Glomerular endothelial cell (primary cell): ENCODE data around the gene FRMD4B. TPM values are rescaled to one million over a fixed set of nuclear protein-coding genes. Genes with fewer than 3 reads are reported as not detected.
"Not testable (repeated sequence)": the region's sequence is repeated elsewhere in the genome, so short reads cannot be mapped to it uniquely, and the experiment has no call there.

Experiments used
- DNase-seq: peaks from one replicate; pipeline ENCODE4 v3.0.0-alpha.2; 2011; ENCODE audit warnings: low read depth, low spot score; ENCODE audit errors: extremely low read depth
- total RNA-seq: library from RNA; depleted of rRNA; stranded (reverse); fragments of >200 nt; gene quantifications from 2 replicates; pipeline ENCODE4 v1.2.3, GENCODE V29; 2015

The FRMD4B gene
- total RNA-seq, 1 donor from 2014 or later, result 87.6 TPM

DNA sequence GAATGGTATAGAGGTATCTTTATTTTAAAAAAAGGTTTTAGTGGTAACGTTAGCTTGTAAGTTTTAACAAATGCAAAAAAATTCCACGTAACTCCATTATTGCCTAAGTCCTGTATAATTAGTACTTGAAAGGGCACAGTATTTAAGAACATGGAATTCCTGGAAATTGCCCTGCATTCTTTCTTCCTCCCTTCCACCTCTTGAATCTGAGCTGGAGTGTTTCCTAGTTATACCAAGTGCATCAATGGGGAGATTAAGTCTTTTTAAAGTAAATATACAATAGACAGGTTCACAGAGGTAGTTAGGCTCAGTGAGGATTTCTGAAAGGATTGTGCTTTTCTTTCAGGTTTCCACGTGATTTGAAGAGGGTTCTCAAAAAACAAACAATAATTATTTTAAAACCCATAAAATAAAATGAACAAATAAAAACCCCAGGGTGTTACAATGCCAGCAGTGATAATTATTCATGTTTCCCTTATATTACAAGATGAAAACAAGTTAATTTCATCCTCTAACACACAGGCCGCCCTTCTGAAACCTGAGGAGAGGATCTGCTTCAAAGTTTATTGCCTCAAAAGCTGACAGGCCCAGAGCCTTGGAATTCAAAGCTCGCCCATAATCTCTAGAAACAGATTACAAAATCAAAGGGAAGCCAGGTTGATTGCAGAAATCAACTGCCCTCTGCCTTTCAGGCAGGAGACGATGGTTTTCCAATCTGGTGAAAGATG lies 134.6 kb downstream of the FRMD4B start:
- DNase-seq, result no peak

GRCh38 chr3:69250014-69250413 lies 135.9 kb downstream of the FRMD4B start:
- DNase-seq, result no peak

- DNase-seq, result no peak
Measured at GRCh38 chr3:69249001-69249400, 136.9 kb downstream of the FRMD4B start.

DNA sequence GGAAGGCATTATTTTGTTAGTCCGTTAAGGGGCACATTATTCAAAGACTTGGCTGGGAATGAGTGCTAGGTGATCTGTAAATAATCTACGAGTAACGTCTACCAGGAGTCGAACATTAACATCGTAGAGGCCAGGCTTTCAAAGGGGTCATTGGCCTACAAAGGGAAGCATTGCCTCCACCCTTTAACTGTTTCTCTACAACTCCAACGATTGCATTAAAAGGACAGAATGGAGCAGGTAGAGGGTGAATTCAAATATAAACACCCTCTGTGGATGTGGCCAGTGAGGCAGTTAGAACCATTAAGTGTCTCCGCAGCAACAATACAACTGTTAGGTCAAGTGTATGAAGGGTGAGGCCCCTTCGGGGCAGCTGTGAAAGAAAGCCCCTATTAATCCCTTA lies 137.5 kb downstream of the FRMD4B start:
- DNase-seq, result no peak

DNA sequence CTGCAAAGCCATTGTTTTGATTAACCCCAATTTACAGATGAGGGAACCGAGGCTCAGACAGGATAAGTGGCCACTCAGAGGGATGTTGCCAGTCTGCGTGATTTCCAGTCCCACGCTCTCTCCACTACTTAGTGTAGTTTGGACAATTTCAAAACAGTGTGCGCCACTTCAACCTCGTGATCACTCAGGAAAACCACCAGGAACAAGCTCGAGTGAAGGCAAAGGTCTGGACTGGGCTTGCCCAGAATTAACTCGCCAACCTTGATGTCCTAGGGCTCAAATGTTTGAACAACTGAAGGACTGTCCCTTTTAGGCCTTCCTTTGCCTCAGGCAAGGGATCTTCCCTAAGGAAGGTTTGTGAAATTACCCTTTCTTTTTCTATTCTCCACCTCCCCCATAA lies 139.3 kb downstream of the FRMD4B start:
- DNase-seq, result no peak

- DNase-seq, result no peak
Measured at GRCh38 chr3:69244039-69244438, 141.8 kb downstream of the FRMD4B start.

DNA sequence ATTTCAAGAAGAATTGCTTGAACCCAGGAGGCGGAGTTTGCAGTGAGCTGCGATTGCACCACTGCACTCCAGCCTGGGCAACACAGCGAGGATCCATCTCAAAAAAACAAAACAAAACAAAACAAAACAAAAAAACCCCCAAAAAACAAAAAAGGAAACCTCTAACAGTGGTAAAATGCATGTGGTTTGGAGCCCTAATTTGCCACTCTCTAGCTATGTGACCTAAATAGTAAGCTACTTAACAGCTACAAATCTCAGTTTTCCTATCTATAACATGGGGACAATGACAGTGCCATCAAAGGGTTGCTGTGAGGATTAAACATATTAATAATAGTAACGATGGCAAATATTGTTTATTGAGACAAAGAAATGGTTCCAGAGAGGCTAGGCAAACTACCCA lies 144.1 kb downstream of the FRMD4B start:
- no peak for DNase-seq

GRCh38 chr3:69240651-69241568 lies 145.0 kb downstream of the FRMD4B start:
- DNase-seq, result no peak

DNA sequence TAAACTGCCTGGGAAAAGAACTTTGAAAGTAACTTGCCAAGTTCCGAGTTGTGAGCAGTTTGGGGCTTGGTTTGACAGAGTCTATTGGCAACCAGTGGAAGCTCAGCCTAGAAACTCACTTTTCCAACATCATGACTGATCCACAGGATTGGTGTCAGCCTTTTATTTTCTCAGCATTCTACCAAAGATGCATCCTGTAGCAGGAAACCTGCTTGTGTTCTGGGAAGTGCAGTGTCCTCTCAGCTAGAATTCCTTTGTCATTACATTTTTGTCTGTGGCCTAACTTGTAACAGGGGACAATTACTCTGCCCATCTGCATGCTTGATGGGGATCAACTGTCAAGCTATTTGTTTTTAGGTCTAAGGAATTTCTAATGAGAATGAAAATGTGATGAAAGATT lies 146.8 kb downstream of the FRMD4B start:
- peak; percentile 68 for DNase-seq

DNA sequence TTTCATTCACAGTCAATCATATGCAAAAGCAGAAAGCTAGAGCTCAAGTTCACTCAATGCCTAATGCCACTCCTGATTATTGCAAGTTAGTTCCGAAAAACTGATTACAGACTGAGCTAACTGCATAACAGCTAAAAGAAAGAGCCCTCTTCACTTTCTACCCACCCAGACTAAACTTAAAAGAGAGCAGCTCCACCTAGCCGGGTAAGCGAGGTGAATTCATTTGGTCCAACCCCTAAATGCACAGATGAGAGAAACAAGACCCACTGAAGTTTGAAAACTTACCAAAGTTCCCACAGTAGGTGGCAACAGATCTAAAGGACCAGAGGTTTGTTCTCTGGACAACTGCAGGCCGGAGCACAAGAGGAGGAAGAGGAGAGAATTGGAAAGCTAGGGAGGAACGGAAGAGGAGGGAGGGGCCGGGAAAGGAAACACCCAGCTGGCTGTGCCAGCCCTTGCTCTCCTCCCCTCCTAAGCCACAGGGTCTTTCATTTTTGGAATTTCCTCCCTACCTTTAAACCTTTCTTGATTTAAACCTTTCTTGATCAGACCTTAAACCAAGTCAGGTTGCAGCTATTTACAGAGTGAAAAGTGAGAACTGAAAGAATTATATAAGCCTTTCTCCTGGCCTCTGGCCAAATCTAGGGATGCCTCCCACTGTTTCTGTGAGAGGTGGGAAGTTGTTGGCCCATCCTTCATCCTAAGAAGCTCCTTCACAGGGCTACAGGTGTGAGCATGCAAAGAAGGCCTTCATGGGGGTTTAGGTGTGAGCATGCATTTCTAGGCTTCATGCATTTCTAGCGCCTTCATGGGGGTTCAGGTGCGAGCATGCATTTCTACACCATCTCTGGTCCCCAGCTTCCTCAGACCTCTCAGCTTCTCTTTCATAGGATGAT lies 148.8 kb downstream of the FRMD4B start:
- no peak for DNase-seq

DNA sequence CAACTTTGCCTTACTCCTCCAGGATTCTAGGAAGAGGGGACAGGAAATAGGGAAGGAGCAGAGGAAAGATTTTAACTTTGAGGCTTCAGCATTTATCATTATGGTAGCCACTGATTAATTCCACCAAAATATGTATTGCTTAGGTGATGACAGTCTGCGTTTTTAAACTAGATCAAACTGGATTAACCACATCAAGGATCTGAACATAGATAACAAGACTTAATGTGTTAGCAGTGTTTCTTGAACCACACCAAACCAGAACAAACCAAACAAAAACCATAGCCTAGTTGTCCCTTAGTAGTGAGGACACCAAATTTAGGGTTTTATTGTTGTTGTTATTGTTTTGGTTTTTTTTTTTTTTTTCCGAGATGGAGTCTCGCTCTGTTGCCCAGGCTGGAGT lies 150.0 kb downstream of the FRMD4B start:
- no peak for DNase-seq

- not testable (repeated sequence) for DNase-seq
Measured at GRCh38 chr3:69235227-69235626, 150.7 kb downstream of the FRMD4B start.

DNA sequence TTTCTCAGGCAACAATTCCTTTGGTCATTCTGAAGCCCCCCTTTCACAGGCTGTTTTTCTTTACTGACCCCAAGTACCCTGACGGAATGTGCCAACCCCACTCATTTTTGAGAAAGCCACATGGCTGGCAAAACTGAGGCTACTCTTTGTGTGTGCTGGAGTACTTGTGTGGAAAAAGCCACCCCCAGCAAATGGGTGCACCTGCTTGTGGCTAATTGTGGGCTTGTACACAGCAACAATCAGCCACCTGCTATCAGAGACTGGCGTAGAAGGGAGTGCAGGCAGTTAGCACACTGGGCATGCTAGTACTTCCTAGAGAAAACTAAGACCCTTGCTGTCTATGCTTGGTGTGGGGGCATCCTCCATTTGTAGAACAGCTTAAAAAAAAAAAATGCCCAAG lies 153.4 kb downstream of the FRMD4B start:
- no peak for DNase-seq

- no peak for DNase-seq
Measured at GRCh38 chr3:69231929-69232440, 153.9 kb downstream of the FRMD4B start.

DNA sequence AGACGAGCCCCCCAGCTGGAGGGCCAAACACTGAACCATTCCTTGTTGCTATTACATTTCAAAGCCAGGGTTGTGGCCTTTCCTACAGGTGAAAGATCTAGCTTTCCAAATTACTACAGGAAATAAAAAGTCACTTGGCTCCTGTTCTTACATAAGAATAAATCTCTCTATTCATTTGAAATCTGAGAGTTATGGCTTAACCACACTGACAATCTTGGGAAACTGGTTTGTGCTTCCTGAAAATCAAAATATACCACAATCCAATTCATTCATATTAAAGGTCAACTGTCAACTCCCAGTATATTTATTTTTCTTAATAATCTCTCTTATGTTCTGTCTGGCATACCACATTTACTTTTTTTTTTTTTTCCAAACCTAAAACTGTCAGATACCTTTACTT lies 159.8 kb downstream of the FRMD4B start:
- DNase-seq, result no peak

GRCh38 chr3:69219101-69219708 lies 166.7 kb downstream of the FRMD4B start:
- DNase-seq, result no peak

DNA sequence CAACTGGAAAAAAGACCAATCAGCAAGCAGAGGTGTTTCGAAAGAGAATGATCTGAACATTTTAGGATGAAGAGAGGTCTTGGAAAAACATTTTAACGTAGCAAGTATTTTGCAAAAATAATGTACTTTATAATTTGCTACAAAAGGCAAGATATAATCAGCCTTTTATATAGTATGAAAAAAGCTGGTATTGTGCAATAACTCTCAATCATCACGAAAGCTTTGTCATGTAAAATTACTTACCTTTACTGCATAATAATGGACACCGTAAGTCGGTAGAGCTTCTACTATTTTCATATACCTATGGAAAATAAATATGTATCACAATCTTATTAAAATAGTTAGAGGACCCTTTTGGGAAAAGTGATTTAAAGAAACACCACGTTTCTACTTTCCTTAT lies 167.8 kb downstream of the FRMD4B start:
- no peak for DNase-seq

- DNase-seq, result no peak
Measured at GRCh38 chr3:69216981-69217380, 168.9 kb downstream of the FRMD4B start.

GRCh38 chr3:69214241-69214640 lies 171.6 kb downstream of the FRMD4B start:
- no peak for DNase-seq

DNA sequence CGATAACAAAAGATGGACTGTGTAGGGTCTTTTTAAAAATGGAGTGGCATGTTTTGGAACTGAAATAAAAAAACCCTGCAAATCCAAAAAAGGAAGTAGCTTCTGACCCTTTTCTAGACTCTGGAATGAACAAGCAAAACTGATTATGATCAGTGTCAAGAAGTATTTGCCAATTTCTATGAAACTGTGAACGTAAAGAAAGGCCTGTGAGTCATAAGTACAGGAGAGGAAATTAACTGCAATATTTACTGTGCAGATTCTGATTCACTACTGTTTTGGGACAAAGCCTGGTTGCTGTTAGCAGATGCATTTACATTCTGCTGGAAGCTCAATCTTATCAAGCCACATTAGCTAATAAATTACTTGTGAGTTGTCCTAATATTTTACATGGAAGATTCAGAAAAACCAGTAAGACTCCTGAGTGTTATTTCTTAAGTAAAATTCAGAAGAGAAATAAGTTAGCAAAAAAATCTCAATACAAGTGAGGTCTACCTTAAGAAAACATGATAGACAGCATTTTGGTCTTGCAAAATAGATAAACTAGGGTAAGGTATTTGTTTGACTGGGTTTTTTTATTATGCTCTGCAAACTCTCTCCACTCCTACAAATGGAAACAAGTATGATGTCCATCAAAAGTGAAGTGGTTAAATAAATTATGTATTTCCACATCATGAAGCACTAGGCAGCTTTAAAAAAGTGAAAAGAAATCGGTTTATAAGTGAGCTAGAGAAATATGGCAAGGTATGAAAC lies 173.3 kb downstream of the FRMD4B start:
- DNase-seq, result peak; percentile 88
